Neural crest cell (in vitro differentiated cells): ENCODE measurements around the gene LSM5. TPM values are rescaled to one million over a fixed set of nuclear protein-coding genes. Genes with fewer than 3 reads are reported as not detected.

ENCODE experiments used
- DNase-seq: peaks from one replicate; pipeline ENCODE4 v3.0.0; 2021; ENCODE audit warnings: low read depth, mixed read lengths, low spot score
- H3K27ac Mint-ChIP-seq: one replicate; pipeline ENCODE4 v1.8.0; 2021; ENCODE audit warnings: mild to moderate bottlenecking, mixed read lengths; ENCODE audit not compliant: unreplicated experiment
- H3K27me3 Mint-ChIP-seq: 2 replicates; pipeline ENCODE4 v1.8.0; 2021; ENCODE audit warnings: low read depth, mild to moderate bottlenecking, mixed read lengths
- H3K36me3 Mint-ChIP-seq: 2 replicates; pipeline ENCODE4 v1.8.0; 2021; ENCODE audit warnings: low read depth, mild to moderate bottlenecking, mixed read lengths
- H3K4me1 Mint-ChIP-seq: 2 replicates; pipeline ENCODE4 v1.8.0; 2021; ENCODE audit warnings: mixed read lengths
- H3K4me3 Mint-ChIP-seq: one replicate; pipeline ENCODE4 v1.8.0; 2021; ENCODE audit warnings: mild to moderate bottlenecking, mixed read lengths
- H3K9me3 Mint-ChIP-seq: 2 replicates; pipeline ENCODE4 v1.8.0; 2021; ENCODE audit warnings: mixed read lengths
- total RNA-seq: library from RNA; stranded (reverse); gene quantifications from 2 replicates; pipeline ENCODE4 v1.2.1, GENCODE V29; 2021
- TF ChIP-seq, protein P1 (sequence below): fragments of 200-600 bp; sonication (generic); conservative IDR thresholded peaks from 2 replicates; pipeline ENCODE4 v1.5.0; 2021; ENCODE audit warnings: antibody characterized with exemption, mild to moderate bottlenecking

Gene LSM5
- total RNA-seq, 1 donor from 2014 or later: 89.0 TPM

DNA sequence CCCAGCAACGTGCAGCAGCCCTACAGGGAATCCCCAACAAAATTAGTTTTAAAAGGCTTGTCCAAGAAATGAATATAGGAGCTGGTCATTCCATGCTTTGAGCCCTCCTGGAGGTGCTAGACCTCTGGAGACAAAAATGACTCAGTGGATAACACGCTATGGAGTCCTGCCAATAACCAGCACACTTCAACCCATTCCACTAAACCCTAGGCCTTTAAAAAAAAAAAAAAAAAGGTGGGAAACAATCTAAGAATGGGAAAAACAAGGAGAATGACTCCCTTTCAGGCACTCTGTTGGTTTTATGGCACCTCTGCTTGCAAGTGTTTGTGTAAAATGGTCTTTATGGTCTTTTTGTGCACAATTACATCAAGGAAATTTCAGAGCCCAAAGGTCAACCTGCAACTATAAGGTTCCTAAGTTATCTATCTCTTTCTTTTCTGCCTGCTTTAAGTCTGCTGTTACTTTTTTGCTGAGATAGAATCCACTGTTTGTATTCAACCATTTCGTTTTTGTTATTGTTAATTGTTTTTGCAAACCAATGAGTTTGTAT, 26.4 kb upstream of the LSM5 start:
- H3K4me1 Mint-ChIP-seq: no peaks in the 10 kb centered on the region
- H3K9me3 Mint-ChIP-seq: peaks cover 47% of the 10 kb centered on the region
- H3K4me3 Mint-ChIP-seq: no peak overlapping the region
- H3K27me3 Mint-ChIP-seq: no peaks in the 10 kb centered on the region
- peaks cover 79% of the 10 kb centered on the region for H3K36me3 Mint-ChIP-seq
- DNase-seq: no peak
- H3K27ac Mint-ChIP-seq: no peak overlapping the region
- TF ChIP-seq, protein P1, sequence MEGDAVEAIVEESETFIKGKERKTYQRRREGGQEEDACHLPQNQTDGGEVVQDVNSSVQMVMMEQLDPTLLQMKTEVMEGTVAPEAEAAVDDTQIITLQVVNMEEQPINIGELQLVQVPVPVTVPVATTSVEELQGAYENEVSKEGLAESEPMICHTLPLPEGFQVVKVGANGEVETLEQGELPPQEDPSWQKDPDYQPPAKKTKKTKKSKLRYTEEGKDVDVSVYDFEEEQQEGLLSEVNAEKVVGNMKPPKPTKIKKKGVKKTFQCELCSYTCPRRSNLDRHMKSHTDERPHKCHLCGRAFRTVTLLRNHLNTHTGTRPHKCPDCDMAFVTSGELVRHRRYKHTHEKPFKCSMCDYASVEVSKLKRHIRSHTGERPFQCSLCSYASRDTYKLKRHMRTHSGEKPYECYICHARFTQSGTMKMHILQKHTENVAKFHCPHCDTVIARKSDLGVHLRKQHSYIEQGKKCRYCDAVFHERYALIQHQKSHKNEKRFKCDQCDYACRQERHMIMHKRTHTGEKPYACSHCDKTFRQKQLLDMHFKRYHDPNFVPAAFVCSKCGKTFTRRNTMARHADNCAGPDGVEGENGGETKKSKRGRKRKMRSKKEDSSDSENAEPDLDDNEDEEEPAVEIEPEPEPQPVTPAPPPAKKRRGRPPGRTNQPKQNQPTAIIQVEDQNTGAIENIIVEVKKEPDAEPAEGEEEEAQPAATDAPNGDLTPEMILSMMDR: no peak

DNA sequence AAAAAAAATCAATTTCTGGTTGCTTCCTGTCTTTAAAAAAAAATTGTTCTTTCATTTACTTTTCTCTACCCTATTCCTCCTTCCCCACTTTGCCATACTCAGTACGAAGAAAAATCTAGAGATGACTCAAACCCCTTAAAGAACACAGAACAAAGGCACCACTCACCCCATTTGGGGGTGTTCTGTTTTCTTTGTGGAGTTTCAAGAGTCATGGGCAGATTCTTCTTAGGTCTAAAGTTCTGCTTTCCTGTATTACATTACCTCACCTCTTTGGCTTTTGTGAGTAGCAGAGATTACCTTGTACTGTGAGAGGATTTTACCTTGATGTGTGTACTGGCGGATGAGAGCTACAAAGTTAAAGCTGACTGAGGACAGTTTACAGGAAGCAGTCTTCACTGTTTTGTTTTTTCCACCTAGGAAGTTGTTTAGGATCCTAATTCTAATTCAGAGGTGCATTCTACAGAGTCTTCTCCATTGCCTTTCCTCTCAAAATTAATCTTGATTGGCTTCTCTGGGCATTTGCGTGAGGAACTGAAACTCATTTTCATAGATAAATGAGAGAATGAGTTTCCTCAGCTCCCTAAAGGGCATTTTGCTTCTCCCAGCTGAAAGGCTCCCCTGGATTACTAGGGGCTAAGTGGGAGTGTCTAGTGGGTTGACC, 25.8 kb upstream of the LSM5 start:
- TF ChIP-seq, protein P1: no peak
- H3K4me3 Mint-ChIP-seq: no peak overlapping the region
- H3K4me1 Mint-ChIP-seq: no peaks in the 10 kb centered on the region
- peaks cover 79% of the 10 kb centered on the region for H3K36me3 Mint-ChIP-seq
- no peaks in the 10 kb centered on the region for H3K27me3 Mint-ChIP-seq
- peak overlapping the region; percentile 5 for H3K27ac Mint-ChIP-seq
- H3K9me3 Mint-ChIP-seq: peaks cover 47% of the 10 kb centered on the region
- no peak for DNase-seq

DNA sequence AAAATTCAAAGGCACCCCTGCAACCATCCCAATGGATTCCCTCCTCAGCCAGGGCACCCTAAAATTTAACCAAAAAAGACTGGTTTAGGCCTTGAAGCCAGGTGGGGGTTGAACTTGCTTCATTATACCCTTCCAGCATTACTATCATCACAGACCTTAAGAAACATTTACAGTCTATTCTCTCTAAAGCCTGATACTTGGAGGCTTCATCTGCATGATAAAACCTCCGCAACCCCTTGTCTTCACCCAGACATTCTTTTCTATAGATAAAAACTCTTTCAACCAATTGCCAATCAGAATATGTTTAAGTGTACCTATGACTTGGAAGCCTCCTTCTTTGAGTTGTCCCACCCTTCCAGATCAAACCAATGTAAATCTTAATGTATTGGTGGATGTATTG, 23.0 kb upstream of the LSM5 start:
- Mint-ChIP-seq H3K4me1 (no peaks in the 10 kb centered on the region), H3K27ac (no peak overlapping the region), H3K27me3 (no peaks in the 10 kb centered on the region), H3K36me3 (peaks cover 86% of the 10 kb centered on the region), H3K4me3 (no peak overlapping the region), H3K9me3 (peaks cover 38% of the 10 kb centered on the region)
- TF ChIP-seq, protein P1: no peak
- DNase-seq: no peak

DNA sequence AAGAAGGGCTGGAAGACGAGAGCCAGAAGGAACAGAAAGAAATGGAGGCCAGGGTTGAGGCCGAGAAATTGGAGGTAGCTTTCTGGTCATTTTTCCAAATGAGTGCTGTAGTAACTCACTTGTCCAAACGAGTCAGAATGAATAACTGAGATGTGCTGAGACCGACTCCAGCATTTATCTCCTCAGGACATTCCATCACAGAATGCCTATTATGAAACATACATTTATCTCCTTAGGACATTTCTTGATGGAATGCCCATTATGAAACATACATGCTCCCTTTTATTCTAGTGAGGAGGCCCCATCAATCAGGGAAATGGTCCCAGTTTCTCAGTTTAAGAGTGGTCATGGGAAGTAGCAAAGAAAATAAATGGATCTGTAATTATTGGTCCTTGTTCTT, 21.6 kb upstream of the LSM5 start:
- no peaks in the 10 kb centered on the region for H3K4me1 Mint-ChIP-seq

DNA sequence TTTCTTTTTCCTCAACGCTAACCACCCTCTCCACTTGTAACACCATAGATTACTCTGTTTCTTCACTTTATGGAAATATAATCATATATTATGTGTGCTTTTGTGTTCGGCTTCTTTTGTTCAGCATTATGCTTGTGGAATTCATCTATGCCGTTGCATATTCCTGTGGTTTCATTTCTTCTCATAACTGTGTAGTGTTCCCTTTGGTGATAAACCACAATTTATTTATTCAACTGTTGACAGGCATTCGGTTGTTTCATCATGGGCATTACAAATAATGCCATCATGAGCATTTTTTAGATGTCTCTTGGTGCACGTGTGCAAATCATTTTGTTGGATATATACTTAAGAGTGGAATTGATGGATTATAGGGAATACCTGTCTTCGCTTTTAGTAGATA, 17.2 kb upstream of the LSM5 start:
- no peak overlapping the region for H3K4me3 Mint-ChIP-seq
- DNase-seq: no peak
- peaks cover 53% of the 10 kb centered on the region for H3K36me3 Mint-ChIP-seq
- no peaks in the 10 kb centered on the region for H3K27me3 Mint-ChIP-seq
- TF ChIP-seq, protein P1: no peak
- H3K27ac Mint-ChIP-seq: no peak overlapping the region
- H3K4me1 Mint-ChIP-seq: peaks cover 5% of the 10 kb centered on the region
- H3K9me3 Mint-ChIP-seq: peaks cover 14% of the 10 kb centered on the region

More for the DNA sequence above, 21.6 kb upstream of the LSM5 start:
- Mint-ChIP-seq H3K9me3 (peaks cover 39% of the 10 kb centered on the region), H3K36me3 (peaks cover 89% of the 10 kb centered on the region), H3K27ac (no peak overlapping the region), H3K27me3 (no peaks in the 10 kb centered on the region), H3K4me3 (no peak overlapping the region)
- TF ChIP-seq, protein P1: no peak
- no peak for DNase-seq
